H1 (cell line): ENCODE measurements around the gene IL21R. TPM values are rescaled to one million over a fixed set of nuclear protein-coding genes. Genes with fewer than 3 reads are reported as not detected.
"Not testable (repeated sequence)": the region's sequence is repeated elsewhere in the genome, so short reads cannot be mapped to it uniquely, and the experiment has no call there.

Experiments
- CTCF ChIA-PET: fragments of 300-600 bp; sonication (Branson Sonifier 250); formaldehyde crosslinking; loops from one replicate; lab custom pipeline; 2021; ENCODE audit not compliant: partially characterized antibody; lab: Charles Lee
- POLR2A ChIA-PET: fragments of 300-600 bp; sonication (Branson Sonifier 250); formaldehyde crosslinking; loops from one replicate; lab custom pipeline; 2021; ENCODE audit warnings: inconsistent platforms; ENCODE audit not compliant: partially characterized antibody; lab: Charles Lee
- DNase-seq, 2 experiments: peaks; one replicate each; pipeline versions ENCODE4 v3.0.0 to v3.0.0-alpha.2; 2010 to 2022; ENCODE audit warnings: low spot score in 2 of 2, low read depth in 1 of 2, mixed read lengths in 1 of 2
- FAIRE-seq: peaks from 2 replicates; lab custom pipeline; 2011; peaks lifted over from hg19 to GRCh38; lab: Jason Lieb, UNC
- H2AFZ ChIP-seq: 2 replicates; pipeline ENCODE4 v1.8.1; 2012; ENCODE audit warnings: low read length, inconsistent platforms
- H2AK5ac ChIP-seq: 2 replicates; pipeline ENCODE4 v1.6.1; 2013; ENCODE audit warnings: low read depth, low read length
- H2BK120ac ChIP-seq: replicated peaks from 2 replicates; pipeline ENCODE3; 2013; ENCODE audit warnings: low read depth, low read length, inconsistent platforms
- H2BK12ac ChIP-seq: 2 replicates; pipeline ENCODE4 v1.6.1; 2013; ENCODE audit warnings: low read depth, low read length
- H2BK15ac ChIP-seq: 2 replicates; pipeline ENCODE4 v1.6.1; 2013; ENCODE audit warnings: low read length
- H2BK20ac ChIP-seq: 2 replicates; pipeline ENCODE4 v1.6.1; 2013; ENCODE audit warnings: low read length
- H2BK5ac ChIP-seq: 2 replicates; pipeline ENCODE4 v1.6.1; 2013; ENCODE audit warnings: low read depth, low read length
- H3K14ac ChIP-seq: 2 replicates; pipeline ENCODE4 v1.6.1; 2013; ENCODE audit warnings: inconsistent platforms; ENCODE audit not compliant: insufficient read length
- H3K18ac ChIP-seq: 2 replicates; pipeline ENCODE4 v1.6.1; 2013; ENCODE audit warnings: low read length; ENCODE audit errors: extremely low read depth
- H3K23ac ChIP-seq: 2 replicates; pipeline ENCODE4 v1.6.1; 2013; ENCODE audit warnings: inconsistent platforms; ENCODE audit not compliant: insufficient read length
- H3K23me2 ChIP-seq: 2 replicates; pipeline ENCODE4 v1.6.1; 2013; ENCODE audit warnings: low read depth, low read length
- H3K27ac ChIP-seq: 2 replicates; pipeline ENCODE4 v1.6.1; 2011; ENCODE audit warnings: low read depth, low read length, inconsistent platforms
- H3K27me3 ChIP-seq, 4 experiments: replicated peaks in 1 of 4; 1 replicate in 1 of 4; 2 replicates in 3 of 4; pipeline versions ENCODE4 v1.6.1 to v1.8.1; 2011 to 2013; ENCODE audit warnings: low read length in 3 of 4, mild to moderate bottlenecking in 3 of 4, inconsistent platforms in 2 of 4, mixed read lengths in 2 of 4, moderate library complexity in 1 of 4; ENCODE audit not compliant: control insufficient read depth in 3 of 4, insufficient read depth in 3 of 4; ENCODE audit errors: extremely low read depth in 1 of 4
- H3K36me3 ChIP-seq, 4 experiments: 2 replicates each; pipeline versions ENCODE4 v1.6.1 to v1.8.1; 2011 to 2013; ENCODE audit warnings: mild to moderate bottlenecking in 4 of 4, low read length in 3 of 4, moderate library complexity in 2 of 4, control low read depth in 1 of 4, inconsistent platforms in 1 of 4; ENCODE audit not compliant: insufficient read depth in 4 of 4, control insufficient read depth in 2 of 4
- H3K4ac ChIP-seq: replicated peaks from 2 replicates; pipeline ENCODE3; 2013; ENCODE audit warnings: low read length, low read depth, mixed read lengths, inconsistent platforms; ENCODE audit not compliant: insufficient read length
- H3K4me1 ChIP-seq, 4 experiments: replicated peaks in 1 of 4; 1 replicate in 1 of 4; 2 replicates in 3 of 4; pipeline versions ENCODE4 v1.6.1 to v1.8.1; 2011 to 2013; ENCODE audit warnings: low read length in 3 of 4, inconsistent platforms in 2 of 4, mixed read lengths in 1 of 4; ENCODE audit not compliant: insufficient read depth in 4 of 4, control insufficient read depth in 3 of 4
- H3K4me2 ChIP-seq, 2 experiments: 2 replicates each; pipeline versions ENCODE4 v1.6.1 to v1.8.1; 2011 to 2013; ENCODE audit warnings: low read depth in 2 of 2, low read length in 2 of 2, control low read depth in 1 of 2, inconsistent platforms in 1 of 2, mild to moderate bottlenecking in 1 of 2; ENCODE audit not compliant: insufficient read depth in 1 of 2
- H3K4me3 ChIP-seq, 4 experiments: fragments of 200-600, 300-600 bp in 1 of 4; sonication (generic), shearing (Covaris generic), sonication (Bioruptor Twin) in 1 of 4; 2 replicates each; pipeline versions ENCODE4 v1.5.1 to v1.8.1; 2011 to 2016; ENCODE audit warnings: low read length in 4 of 4, low read depth in 3 of 4, control low read depth in 2 of 4, inconsistent platforms in 2 of 4, mild to moderate bottlenecking in 2 of 4, mixed read lengths in 1 of 4, moderate library complexity in 1 of 4; ENCODE audit not compliant: insufficient read depth in 2 of 4; ENCODE audit errors: extremely low read depth in 1 of 4
- H3K56ac ChIP-seq: replicated peaks from 2 replicates; pipeline ENCODE3; 2013; ENCODE audit warnings: low read depth, mild to moderate bottlenecking, mixed read lengths, low read length, inconsistent platforms; ENCODE audit not compliant: insufficient read length
- H3K79me1 ChIP-seq: 2 replicates; pipeline ENCODE4 v1.6.1; 2013; ENCODE audit warnings: low read depth, low read length, control low read depth
- H3K79me2 ChIP-seq, 2 experiments: 2 replicates each; pipeline versions ENCODE4 v1.6.1 to v1.8.1; 2012 to 2013; ENCODE audit warnings: low read length in 2 of 2, mild to moderate bottlenecking in 2 of 2, inconsistent platforms in 1 of 2; ENCODE audit not compliant: insufficient read depth in 2 of 2, control insufficient read depth in 1 of 2
- H3K9ac ChIP-seq, 4 experiments: replicated peaks in 1 of 4; 1 replicate in 1 of 4; 2 replicates in 3 of 4; pipeline versions ENCODE4 v1.6.1 to v1.8.1; 2011 to 2013; ENCODE audit warnings: low read depth in 3 of 4, low read length in 3 of 4, control low read depth in 2 of 4, mild to moderate bottlenecking in 2 of 4, moderate library complexity in 2 of 4, inconsistent platforms in 1 of 4; ENCODE audit errors: extremely low read depth in 1 of 4
- H3K9me3 ChIP-seq, 2 experiments: 2 replicates each; pipeline versions ENCODE4 v1.6.1 to v1.8.1; 2012 to 2013; ENCODE audit warnings: mild to moderate bottlenecking in 2 of 2, moderate library complexity in 2 of 2, control low read depth in 1 of 2, inconsistent platforms in 1 of 2, low read depth in 1 of 2, low read length in 1 of 2, mixed read lengths in 1 of 2; ENCODE audit not compliant: insufficient read depth in 2 of 2
- H4K20me1 ChIP-seq, 2 experiments: replicated peaks in 1 of 2; 2 replicates each; pipeline versions ENCODE3 to v1.8.1; 2011 to 2013; ENCODE audit warnings: inconsistent platforms in 2 of 2, low read length in 2 of 2, mild to moderate bottlenecking in 1 of 2; ENCODE audit not compliant: insufficient read depth in 2 of 2, control insufficient read depth in 1 of 2
- H4K5ac ChIP-seq: 2 replicates; pipeline ENCODE4 v1.6.1; 2013; ENCODE audit warnings: low read length, low read depth, mixed read lengths, inconsistent platforms; ENCODE audit not compliant: insufficient read length
- H4K8ac ChIP-seq: 2 replicates; pipeline ENCODE4 v1.8.0; 2013; ENCODE audit warnings: mild to moderate bottlenecking, moderate library complexity, low read length, inconsistent platforms; ENCODE audit not compliant: insufficient read depth; ENCODE audit errors: extremely low read depth
- H4K91ac ChIP-seq: replicated peaks from 2 replicates; pipeline ENCODE3; 2013; ENCODE audit warnings: low read length, mixed read lengths, inconsistent platforms; ENCODE audit not compliant: insufficient read length
- WGBS, 2 experiments: shearing (Covaris generic) in 1 of 2; methylation state at CpG; one replicate each; pipeline versions ENCODE4 v1.1.6 to v1.1.7; 2013 to 2015; ENCODE audit warnings: low lambda C conversion rate in 2 of 2, mixed read lengths in 2 of 2, inconsistent platforms in 1 of 2, low coverage in 1 of 2, missing lambda C conversion rate in 1 of 2; ENCODE audit not compliant: insufficient replicate concordance in 2 of 2, insufficient coverage in 1 of 2, insufficient read length in 1 of 2; ENCODE audit errors: extremely low coverage in 1 of 2, missing lambda C conversion rate in 1 of 2; 5-methylcytosine and 5-hydroxymethylcytosine counted together
- polyA plus RNA-seq, 7 experiments: library from polyadenylated mRNA; depleted of rRNA in 3 of 7; stranded (reverse) in 5 of 7; unstranded in 2 of 7; fragments of >200 nt in 5 of 7; fragments of 200-250 nt in 2 of 7; gene quantifications; 1 replicate in 5 of 7; 2 replicates in 1 of 7; 4 replicates in 1 of 7; pipeline versions ENCODE4 v1.2.1 to v1.2.3, GENCODE V29; 2011 to 2013; ENCODE audit warnings: missing spikeins in 2 of 7, mixed read lengths in 2 of 7
- total RNA-seq: library from RNA; stranded (reverse); fragmentation: NEBNext Ultra II Directional; extraction: Animal tissue kit (Norgen Biotek cat#: 25700); gene quantifications from 2 replicates; pipeline ENCODE4 v1.2.1, GENCODE V29; 2021

IL21R gene
- total and polyA plus RNA-seq, 2 of the 8 experiments (the other 6 are each of a cell fraction or from before 2014, with no cell fraction given): 0.34 to 0.70 TPM

GRCh38 chr16:27398341-27398893, 3.6 kb upstream of the IL21R start:
- H3K14ac ChIP-seq, H3K79me1 ChIP-seq, H3K4ac ChIP-seq, H3K27ac ChIP-seq, H3K4me2 ChIP-seq, H3K56ac ChIP-seq, H2BK15ac ChIP-seq, H3K9ac ChIP-seq, H2AK5ac ChIP-seq, H3K36me3 ChIP-seq, H3K18ac ChIP-seq, H2BK120ac ChIP-seq, H4K8ac ChIP-seq, H4K5ac ChIP-seq, H3K9me3 ChIP-seq, H3K23me2 ChIP-seq, H4K20me1 ChIP-seq, H4K91ac ChIP-seq, DNase-seq, H3K4me3 ChIP-seq, H3K27me3 ChIP-seq, H2BK20ac ChIP-seq, H2BK5ac ChIP-seq, H2AFZ ChIP-seq, H3K79me2 ChIP-seq, H3K23ac ChIP-seq, FAIRE-seq, H2BK12ac ChIP-seq, H3K4me1 ChIP-seq: not testable (repeated sequence)
- CTCF ChIA-PET: interaction anchor here (1.5 kb wide), 1 partner anchor 30 kb away, joined by 3 read pairs; no protein-coding TSS in a partner anchor
- POLR2A ChIA-PET: interaction anchor here (0.8 kb wide), 1 partner anchor 66 kb away, joined by 3 read pairs; no protein-coding TSS in a partner anchor
- WGBS, 2 experiments: 91% methylated on average over 15 of the region's 15 CpGs; no CpG with 5 or more reads in 1 of the 2 experiments
